Activated CD4-positive, alpha-beta T cell treated with anti-CD3 and anti-CD28 coated beads, Interleukin-2, amount 50 U/mL, for 24 hours (primary cell): ENCODE data around the gene SPOPL.

Source experiments
- DNase-seq, 2 donors: peaks; one replicate each; pipeline ENCODE4 v3.0.0-alpha.2; 2020; ENCODE audit warnings: low read depth in 1 of 2, low spot score in 1 of 2

Gene SPOPL

GRCh38 chr2:138596403-138596802 lies 94.8 kb downstream of the SPOPL start:
- DNase-seq = no peak

GRCh38 chr2:138600732-138601457 lies 99.3 kb downstream of the SPOPL start:
- DNase-seq = no peak

GRCh38 chr2:138601458-138602165 lies 100.0 kb downstream of the SPOPL start:
- DNase-seq = no peak

GRCh38 chr2:138602166-138602460 lies 100.5 kb downstream of the SPOPL start:
- no peak for DNase-seq

GRCh38 chr2:138607746-138608145 lies 106.2 kb downstream of the SPOPL start:
- DNase-seq = no peak

- DNase-seq = no peak
Measured at GRCh38 chr2:138609446-138609845, 107.9 kb downstream of the SPOPL start.

GRCh38 chr2:138610201-138610953 lies 108.8 kb downstream of the SPOPL start:
- no peak for DNase-seq

- DNase-seq = no peak
Measured at GRCh38 chr2:138615257-138615656, 113.7 kb downstream of the SPOPL start.

- DNase-seq = no peak
Measured at GRCh38 chr2:138617026-138617425, 115.5 kb downstream of the SPOPL start.

- no peak for DNase-seq
Measured at GRCh38 chr2:138618971-138619370, 117.4 kb downstream of the SPOPL start.

- DNase-seq = no peak
Measured at GRCh38 chr2:138620431-138620830, 118.9 kb downstream of the SPOPL start.

GRCh38 chr2:138621139-138621538 lies 119.6 kb downstream of the SPOPL start:
- no peak for DNase-seq

GRCh38 chr2:138622613-138623012 lies 121.0 kb downstream of the SPOPL start:
- DNase-seq = no peak
